NCI-H446 (cell line): Measurements from ENCODE around the gene EFCC1.

Source experiments
- DNase-seq, 2 experiments: peaks; one replicate each; lab custom pipeline; 2025; lab: John Stamatoyannopoulos, UW

EFCC1 gene

GRCh38 chr3:128994581-128995546 lies 6.2 kb upstream of the EFCC1 start:
- DNase-seq = no peak

GRCh38 chr3:128995737-128996136 lies 5.4 kb upstream of the EFCC1 start:
- no peak for DNase-seq

DNA sequence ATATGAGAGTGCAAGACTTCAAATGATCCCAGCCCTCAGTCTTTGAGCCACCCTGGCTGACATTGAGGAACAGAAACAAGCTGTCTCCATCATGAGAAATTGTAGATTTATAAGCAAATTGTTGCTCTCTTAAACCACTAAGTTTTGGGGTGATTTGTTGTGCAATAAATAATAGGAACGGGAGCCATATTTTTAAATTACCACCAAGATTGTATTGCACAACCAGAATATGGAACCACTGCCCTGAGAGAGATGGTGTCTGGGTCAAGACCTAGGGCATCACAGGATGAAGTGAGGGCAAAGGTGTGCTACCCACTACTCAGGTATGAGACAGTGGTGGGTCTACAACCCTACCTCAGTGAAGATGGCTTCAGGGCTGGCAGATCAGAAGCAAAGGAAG lies 4.9 kb upstream of the EFCC1 start:
- no peak for DNase-seq

DNA sequence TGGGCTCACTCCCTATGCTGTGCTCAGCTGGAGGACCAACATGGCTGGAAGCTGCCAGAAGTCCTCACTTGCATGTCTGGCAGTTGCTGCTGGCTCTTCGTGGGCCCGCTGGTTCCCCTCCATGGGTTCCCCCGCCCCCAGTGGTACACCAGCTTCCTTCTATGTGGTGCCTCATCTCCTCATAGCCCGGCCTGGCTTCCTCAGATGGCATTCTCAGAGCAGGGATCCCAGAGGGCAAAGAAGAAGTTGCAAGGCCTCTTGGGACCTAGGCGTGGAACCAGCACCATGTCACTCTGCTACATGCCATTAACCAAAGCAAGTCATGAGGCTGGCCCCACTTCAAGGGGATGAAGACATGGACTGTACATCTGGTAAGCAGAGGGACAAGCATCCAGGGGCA lies 4.4 kb upstream of the EFCC1 start:
- no peak for DNase-seq

- no peak for DNase-seq
Observed at GRCh38 chr3:128997486-128998133, 3.5 kb upstream of the EFCC1 start.

DNA sequence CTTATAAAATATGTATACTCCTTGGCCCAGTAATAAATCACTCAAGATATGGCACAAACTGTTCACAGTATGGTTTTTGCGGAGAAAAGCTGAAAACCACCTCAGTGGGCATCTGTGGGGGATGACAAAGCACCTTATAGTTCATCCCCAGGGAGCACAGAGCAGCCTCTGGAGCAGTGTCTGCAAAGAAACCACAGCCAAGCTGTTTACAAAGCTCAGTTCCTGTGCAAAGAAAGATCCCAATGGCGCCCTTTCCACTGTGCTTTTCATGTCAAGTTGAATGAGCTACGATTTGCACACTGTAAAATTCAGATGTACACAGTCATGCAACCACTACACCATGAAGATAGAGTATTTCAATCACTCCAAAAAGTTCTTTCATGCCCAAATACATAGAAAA lies 2.5 kb upstream of the EFCC1 start:
- no peak for DNase-seq

- no peak for DNase-seq
Observed at GRCh38 chr3:128999102-128999501, 2.0 kb upstream of the EFCC1 start.

DNA sequence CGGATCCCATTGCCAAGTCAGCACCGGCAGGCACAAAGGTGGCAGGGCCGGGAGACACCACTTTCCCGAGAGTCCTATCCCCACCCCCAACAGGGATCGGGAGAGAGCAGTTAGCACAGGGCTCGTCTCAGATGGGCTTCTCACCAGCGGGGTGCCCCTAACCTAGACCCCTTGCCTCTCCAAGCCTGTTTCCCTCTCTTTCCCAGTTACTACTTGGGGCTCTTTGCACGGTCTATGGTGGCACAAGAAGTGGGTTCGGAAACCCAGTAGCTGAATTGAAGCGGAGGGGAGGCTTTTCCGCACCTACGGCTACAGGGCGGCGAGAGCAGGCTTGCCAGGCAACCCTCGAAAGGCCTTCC lies 383 bp upstream of the EFCC1 start:
- DNase-seq = no peak

DNA sequence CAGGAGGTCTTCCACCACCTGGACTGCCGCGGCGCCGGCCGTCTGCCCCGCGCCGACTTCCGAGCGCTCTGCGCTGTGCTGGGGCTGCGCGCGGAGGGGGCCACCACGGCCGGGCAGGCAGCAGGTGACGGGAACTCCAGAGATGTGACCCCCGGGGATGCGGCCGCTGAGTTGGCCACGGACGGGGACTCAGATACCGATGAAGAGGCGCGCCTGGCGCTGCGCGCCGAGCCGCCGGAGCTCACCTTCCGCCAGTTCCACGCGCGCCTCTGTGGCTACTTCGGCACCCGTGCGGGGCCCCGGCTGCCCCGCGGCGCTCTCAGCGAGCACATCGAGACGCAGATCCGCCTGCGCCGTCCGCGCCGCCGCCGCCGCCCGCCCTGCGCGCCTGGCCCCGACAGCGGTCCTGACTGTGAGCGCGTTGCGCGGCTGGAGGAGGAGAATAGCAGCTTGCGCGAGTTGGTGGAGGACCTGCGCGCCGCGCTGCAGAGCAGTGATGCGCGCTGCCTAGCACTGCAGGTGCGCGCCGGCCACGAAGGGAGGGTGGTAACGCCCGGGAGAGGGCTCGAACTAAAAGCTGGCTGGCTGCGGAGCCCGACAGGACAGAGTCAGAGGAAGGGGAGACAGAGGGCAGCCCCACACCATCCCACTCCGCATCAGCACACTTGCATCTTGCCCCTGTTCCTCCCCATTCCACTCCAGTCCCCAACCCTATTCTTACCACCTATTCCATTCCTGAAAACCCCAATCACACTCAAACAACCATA lies 885 bp downstream of the EFCC1 start:
- DNase-seq = no peak

- no peak for DNase-seq
Observed at GRCh38 chr3:129002573-129003569, 1.8 kb downstream of the EFCC1 start.

DNA sequence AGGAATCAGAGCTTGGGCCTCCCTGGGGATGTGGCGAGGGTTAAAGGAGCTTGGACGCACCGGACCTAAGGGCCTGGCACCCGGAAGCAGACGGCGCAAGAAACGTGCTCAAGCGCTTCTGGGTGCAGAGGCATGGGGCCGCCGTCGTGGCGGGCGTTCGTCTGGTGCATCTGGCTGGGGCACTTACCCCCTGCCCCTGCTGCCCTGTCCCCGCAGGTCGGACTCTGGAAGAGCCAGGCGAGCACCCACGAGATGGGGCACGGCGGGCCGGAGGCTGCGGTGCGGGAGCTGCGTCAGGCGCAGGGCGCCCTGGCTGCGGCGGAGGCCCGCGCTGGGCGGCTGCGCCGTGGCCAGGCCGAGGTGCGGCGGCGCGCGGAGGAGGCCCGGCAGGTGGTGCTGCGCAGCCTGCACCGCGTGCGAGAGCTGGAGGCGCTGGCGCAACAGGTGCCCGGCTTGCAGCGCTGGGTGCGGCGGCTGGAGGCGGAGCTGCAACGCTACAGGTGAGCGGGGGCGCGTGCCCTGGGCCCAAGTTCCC lies 2.5 kb downstream of the EFCC1 start:
- no peak for DNase-seq

GRCh38 chr3:129004639-129005295 lies 3.7 kb downstream of the EFCC1 start:
- DNase-seq = no peak

GRCh38 chr3:129005526-129006303 lies 4.6 kb downstream of the EFCC1 start:
- DNase-seq = no peak

DNA sequence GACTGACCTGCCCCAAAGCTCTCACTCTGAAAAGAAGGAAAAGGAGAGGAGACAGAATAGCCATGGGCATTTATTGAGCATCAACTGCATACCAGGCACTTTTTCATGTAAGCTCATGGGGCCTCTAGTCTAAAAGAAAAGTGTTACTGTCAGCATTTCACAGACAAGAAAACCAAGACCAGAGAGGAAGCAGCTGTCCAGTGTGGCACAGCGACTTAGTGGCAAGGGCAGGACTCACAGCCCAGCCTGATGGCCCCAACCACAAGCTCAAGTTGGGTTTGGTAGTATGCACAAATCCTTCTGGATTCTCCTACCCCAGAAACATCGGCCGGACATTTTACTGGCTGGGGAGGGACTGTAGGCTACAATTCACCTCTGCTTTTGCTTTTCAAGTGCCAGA lies 5.8 kb downstream of the EFCC1 start:
- no peak for DNase-seq

DNA sequence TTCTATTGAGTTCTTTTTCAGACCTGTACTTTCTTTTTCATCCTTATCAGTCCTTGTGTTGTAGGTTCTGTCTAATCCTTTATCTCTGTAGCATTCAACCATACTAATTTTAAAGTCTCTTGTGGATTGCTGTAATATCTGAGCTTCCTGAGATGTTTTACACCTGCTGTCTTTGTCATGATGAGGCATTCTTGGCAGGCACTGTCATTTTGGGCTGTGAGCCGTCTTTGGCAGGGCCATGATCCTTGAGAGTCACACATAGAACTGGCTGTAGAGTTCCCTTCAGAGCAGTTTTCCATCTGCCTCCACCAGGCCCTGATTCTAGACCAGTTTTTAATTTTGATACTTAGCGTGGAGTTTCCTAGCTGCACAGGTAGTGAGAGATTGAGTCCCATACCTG lies 6.7 kb downstream of the EFCC1 start:
- no peak for DNase-seq

DNA sequence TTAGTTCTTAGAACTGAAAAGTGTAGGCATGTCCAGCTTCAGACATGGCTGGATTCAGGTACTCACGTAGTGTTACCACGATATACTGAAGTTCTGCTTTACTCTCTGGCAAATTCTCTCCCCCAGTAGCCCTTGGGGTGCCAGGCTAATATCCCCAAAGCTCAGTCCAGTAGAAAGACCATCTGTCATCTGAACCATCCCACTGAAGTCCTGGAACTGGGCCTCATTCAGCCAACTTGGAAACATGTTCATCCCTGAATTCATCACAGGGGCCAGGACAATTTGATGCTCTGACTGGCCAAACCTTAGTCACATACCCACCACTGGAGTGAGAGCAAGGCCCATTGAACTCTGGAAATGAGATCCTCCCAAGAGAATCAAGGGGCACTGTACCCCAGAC lies 8.2 kb downstream of the EFCC1 start:
- no peak for DNase-seq

DNA sequence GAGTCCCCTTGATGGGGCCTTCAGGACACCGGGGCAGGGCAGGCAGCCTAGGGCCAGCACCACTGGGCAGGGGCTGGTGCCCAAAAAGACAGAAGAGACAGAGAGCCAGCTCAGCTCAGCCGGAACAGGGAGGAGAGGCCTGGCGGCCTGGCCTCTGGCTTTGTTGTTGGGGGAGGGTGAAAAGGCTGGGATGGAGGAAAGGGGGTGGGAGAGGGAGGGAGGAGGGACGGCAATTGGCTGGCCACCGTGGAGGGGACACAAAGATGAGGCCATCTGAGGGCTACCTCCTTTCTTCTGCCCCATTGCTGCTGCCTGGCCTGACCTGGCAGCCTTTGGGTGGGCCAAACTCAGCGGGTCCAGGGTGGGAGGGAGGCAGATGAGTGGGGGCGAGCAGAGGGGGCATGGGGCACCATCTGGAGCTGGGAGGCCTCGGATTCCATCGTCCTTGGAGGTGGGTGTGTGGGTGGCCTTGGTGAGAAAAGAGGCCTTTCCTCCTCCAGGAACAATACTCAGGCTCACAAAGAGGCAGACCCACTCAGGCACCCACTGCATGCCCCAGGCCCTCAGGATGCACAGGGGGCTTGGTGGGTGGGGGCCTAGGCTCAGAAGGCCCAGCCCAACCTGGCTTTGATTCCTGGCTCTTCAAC lies 9.3 kb downstream of the EFCC1 start:
- no peak for DNase-seq

DNA sequence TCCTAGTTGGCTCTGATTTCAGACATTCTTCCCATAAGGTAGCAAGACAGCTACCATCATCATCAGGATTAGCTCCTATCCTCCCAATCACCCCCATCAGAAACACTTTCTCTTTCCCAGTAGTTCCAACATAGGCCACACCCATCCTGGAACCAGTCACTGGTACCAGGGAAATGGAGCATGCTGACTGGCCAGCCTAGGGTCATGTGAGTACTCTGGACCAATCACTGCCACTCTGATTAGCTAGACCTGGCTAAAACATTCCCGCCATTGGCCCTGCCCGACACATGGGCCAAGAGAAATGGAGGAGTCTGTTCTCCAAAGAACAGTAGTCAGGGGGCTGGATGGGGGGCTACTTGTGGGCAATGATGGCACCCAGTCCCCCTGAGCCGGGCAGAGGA lies 12.4 kb downstream of the EFCC1 start:
- DNase-seq = peak in 1 of 2 experiments; percentile 7

DNA sequence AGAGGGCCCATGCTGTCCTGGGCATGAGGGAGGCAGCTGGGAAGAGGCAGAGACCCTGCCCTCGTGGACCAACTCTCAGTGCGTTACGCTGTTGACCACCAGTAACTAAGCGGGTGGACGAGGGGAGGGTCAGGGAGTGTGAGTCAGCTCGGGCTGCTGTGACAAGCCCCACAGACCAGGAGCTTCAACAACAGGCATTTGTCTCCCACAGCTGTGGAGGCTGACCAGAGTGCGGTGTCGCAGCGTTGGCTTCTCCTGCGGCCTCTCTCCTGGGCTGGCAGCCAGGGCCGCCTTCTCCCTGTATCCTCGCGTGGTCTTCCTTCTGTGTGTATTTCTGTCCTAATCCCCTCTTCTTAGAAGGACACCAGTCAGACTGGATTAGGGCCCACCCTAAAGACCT lies 13.0 kb downstream of the EFCC1 start:
- no peak for DNase-seq
